IPS-NIHi7 (cell line): ENCODE data around the gene KAT2B.

ENCODE experiments used
- DNase-seq: peaks from one replicate; pipeline ENCODE4 v3.0.0; 2012; ENCODE audit warnings: mixed read lengths; ENCODE audit errors: extremely low spot score

The KAT2B gene

DNA sequence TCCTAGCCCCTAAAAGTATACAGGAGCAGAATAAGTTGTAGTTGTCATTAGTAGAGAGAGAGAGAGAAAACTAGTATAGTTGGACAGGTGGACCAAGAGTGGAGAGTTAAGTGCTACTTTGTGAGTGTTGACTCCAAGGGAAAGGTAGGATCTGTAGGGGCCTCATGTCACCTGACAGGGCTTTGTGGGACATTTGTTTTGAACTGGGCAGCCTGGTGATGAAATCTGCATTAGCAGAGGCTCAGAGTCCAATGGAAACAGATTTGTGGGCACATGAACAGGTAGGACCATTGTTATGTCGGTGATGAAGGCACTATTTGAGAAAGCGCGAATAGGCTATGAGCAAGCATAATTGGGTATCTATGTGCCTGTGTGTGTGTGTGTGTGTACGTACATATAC lies 102.3 kb downstream of the KAT2B start:
- no peak for DNase-seq

DNA sequence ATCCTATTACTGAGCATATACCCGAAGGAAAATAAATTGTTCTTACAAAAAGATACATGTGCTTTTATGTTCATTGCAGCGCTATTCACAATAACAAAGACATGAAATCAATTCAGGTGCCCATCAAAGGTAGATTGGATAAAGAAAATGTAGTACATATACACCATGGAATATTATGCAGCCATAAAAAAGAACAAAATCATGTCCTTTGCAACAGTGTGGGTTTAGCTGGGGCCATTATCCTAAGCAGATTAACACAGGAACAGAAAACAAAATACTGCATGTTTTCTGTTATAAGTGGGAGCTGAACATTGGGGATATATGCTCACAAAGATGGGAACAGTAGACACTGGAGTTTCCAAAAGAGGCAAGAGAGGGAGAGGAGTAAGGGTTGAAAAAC lies 103.3 kb downstream of the KAT2B start:
- no peak for DNase-seq

DNA sequence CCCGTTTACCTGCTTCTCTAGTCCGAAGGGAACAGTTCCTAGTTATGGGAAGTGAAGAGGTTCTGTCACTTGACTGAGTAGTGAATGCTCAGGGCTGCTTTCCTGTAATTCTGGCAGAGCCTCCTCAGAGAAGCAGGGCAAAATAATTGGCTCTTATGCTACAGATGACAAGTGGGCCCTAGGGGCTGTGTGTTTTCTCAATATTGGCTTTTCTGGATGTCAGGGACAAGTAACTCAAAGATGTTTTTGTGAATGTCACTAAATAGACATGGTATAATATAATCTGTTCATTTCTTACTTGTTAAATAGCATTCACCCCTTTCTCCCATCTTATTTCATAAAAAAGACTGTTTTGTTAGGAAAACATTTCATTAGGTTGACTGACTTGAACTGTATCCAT lies 105.6 kb downstream of the KAT2B start:
- DNase-seq: no peak

DNA sequence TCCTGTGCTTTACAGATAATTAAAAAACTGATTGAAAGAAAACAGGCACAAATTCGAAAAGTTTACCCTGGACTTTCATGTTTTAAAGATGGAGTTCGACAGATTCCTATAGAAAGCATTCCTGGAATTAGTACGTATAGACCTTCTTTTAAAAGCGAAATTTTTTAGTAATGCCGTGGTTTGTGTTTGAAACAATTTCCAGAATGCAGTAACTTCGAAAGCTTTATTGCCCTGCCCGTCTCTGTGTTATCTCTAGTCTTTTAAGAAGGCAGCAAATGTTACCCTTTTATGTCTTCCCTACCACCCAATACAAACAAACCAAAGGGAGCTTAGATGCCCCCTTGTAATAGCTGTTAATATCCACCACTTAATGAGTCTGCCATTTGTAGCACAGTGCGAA lies 106.1 kb downstream of the KAT2B start:
- no peak for DNase-seq

DNA sequence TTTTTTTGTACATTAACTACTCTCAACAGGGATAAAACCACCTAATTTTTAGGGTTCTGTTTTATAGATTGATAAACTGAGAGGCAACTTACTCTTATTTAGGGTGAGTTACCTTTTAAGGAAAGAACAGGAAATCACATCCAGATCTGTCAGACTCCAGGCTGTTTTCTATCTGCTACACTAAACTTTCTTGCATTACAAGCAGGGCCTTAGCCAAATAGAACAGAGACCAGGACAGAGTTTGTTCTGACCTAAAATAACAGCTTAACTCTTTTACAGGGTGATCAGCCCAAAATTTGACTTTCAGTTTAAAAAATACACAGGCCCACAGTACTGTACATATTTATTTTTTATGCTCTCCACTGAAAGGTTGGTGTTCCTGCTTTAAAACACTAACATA lies 107.1 kb downstream of the KAT2B start:
- DNase-seq: no peak

DNA sequence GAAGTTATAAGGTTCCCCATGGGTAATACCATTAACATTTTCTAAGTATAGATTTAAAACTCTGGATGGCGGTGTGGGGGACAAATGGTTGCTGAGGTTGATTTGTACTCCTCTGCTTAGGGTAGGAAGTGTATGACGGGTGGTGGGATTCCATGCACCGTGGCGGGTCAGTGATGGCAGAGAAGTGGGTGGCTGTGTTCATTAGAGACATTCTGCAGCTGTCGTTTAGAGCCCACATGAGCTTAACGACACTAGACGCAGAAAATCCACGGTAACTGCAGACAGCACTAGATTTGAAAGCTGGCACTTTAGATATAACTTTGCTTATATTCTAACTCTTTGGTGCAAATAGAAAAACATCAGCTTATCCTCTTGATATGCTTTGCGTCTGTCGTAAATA lies 108.2 kb downstream of the KAT2B start:
- DNase-seq: no peak

DNA sequence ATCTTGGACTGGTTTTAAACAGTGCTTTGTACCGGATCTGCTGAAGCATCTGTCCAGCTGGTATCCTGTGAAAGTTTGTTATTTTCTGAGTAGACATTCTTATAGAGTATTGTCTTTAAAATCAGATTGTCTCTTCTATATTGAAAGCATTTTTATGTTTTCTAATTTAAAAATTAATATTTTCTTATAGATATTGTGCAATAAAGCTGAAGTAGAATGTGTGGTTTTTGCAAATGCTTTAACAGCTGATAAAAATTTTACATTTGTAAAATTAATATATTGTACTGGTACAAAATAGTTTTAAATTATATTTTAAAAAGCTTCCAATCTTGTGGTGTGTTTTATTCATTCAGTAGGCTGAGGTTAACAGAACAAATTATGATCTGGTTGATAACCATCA lies 113.8 kb downstream of the KAT2B start:
- DNase-seq: no peak

DNA sequence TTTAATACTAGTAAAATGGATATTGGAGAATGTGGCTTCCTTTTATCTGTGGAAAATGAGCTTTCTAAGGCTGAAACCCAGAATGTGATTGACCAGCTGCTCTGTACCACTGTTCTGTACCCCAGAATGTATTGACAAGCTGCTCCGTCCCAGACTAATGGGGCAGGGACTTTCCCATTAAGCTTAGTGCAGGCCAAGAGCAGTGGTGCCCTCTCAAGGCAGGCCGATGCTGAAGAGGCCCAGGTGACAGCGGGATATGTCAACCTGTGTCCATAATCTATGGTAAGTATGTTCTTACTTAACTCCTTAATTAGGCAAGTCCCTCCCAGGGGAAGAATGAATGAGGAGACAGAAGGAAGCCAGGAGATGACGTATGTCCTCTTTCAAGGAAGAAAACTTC lies 114.7 kb downstream of the KAT2B start:
- peak; percentile 16 for DNase-seq

DNA sequence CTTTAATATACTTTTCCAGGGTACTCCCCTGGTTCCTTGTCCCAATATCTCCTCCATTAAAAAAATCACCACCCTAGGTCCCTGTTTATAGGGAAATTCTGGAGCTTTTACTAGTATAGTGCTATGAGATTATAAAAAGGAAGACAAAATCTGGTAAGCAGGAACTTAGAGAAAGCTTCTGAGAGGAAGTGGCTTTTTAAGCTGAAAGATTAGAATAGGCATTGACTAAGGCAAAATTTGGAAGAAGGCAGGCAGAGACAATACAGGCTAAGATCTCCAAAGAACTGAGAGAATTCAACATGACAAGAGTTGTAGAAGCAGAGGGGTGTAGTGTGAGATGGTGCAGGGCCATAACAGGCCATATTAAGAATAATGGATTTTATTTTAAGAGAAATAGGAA lies 120.0 kb downstream of the KAT2B start:
- DNase-seq: no peak

DNA sequence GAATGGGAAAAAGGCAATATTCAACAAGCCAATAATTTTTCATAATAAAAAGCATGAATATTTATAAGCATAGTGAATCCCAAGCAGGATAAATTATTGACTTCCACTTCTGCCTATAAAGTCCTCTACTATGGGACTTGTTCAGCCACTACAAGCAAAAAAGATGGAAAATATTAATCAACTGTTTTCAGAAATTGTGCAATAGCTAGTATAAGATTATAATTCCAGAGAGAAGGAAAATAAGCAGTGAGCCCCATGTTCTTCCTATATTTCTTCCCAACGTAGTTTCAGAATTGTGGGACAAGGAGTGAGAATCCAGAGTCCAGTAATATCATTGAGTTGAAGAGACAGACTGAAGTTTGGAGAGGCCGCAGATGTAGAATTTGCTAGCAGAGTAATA lies 121.5 kb downstream of the KAT2B start:
- no peak for DNase-seq

DNA sequence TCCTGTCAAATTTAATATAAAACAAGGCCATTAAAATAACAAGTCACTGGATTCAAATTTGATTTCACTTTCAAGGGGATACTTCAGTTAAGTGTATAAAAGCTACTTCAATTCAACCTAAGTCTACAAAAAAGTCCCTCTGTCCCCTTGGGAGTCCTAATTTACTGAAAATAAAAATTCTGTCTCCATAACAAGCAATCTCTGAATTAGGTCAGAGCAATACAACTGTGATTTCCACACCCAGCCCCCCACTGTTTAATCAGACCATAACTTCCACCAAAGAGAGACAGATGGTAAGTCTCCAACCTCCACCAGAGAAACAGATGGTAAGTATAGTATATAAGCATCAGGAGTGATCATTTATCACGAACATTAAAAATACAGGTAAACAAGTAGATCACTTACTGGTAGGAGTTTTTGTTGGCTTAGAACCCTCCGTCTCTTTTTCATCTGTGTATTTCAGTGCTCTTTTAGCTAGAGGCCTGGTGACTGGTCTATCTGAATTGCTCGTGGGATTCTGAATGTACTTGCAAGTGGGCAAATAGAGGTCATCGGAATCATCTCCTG lies 133.7 kb downstream of the KAT2B start:
- DNase-seq: no peak

DNA sequence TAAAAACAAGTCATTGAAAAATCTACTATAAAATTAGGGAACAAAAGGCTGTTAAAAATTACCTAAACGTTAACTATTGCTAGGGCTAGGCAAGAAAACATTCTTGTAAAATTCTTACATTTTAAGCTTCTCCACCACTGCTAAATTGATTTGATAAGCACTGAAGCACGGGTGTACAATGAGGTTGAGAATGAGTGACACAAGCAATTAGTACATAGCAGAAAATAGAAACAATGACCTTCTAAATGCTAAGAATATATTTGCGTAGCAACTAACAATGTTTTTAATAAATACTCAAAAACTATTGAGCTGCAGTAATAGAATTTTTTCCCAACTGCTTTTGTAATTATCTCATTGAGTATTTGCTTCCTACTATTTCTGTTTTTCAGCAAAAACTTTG lies 141.0 kb downstream of the KAT2B start:
- no peak for DNase-seq

DNA sequence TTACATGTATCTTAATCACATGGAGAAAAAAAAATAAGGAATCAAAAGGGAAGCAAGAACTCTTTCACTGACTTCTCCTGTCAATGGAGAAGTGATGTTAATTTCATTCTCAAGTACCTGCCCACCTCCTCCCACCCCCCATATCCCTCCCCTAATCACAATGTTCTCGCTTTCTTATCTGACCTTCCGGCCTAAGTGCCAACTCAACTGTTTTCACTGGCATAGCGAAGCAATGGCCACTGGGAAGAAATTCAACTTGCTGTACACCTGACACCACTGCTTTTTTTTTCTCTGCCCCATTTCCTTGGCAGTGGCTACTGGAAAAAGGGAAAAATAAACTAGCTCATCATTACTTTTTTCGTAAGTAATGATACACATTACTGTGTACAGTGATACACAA lies 142.0 kb downstream of the KAT2B start:
- no peak for DNase-seq

DNA sequence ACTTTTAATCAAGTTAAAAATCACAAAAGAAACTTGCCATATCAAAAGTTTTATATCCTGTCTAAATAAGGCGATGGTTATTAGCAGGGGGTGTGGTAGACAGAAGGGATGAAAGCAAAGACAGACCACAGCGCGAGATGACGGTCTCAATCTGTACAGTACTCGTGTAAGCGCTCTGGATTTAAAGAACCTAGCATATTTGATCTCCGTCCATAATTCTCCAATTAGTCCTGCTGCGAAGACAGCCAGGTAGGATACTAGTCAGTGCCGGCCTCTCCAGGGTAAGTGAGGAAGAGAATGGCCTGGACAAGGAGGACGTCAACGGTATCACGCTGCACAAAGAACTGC lies 145.1 kb downstream of the KAT2B start:
- DNase-seq: peak; percentile 14

DNA sequence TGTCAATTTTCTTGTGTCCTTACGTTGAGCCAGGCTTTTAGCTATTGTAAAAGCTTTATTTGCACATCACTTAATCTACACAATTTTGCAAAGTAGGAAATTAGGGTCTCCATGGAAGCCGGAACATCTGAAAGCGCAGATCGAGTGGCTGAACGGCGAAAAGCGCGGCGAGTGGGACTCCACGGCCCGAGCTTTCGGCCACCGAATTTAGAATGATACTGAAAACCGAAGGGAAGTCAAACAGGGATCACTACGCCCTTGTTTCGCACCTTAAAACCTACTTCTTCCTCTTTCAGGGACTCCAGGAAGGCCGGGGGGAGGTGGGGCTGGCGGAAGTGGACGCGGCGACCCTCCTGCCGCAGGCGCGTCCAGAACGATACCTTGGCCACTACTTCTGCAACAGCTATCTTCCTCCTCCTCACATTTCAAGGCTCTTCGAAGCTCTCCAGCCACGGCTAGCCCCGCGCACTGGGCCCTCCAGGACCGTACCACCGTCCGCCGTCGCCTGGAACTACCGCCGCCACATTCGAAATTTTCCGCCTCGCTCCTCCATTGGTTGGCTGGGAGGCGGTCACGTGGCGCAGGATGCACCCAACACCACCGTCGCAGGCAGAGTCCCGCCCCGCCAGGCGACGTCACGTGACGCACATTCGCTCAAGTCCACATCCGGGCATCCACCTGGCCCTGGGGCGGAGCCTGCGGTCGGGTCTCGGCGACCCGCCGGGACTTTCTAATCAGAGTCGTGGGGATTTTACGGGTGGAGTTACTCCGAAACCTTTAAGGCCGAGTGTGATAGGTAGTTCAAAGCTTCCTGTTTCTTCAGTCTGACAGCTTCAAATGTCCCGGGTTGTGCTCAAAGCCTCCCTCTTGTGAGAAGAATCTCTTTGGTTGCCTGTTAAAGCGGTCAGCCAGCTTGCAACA lies 145.7 kb downstream of the KAT2B start, which contains the start of gene SGO1:
Gene SGO1, minus strand, starts transcription at position 528 of the 921 bp plus-strand sequence. CDS start 2,179 bp downstream, outside the sequence.
- DNase-seq: peak; percentile 98

DNA sequence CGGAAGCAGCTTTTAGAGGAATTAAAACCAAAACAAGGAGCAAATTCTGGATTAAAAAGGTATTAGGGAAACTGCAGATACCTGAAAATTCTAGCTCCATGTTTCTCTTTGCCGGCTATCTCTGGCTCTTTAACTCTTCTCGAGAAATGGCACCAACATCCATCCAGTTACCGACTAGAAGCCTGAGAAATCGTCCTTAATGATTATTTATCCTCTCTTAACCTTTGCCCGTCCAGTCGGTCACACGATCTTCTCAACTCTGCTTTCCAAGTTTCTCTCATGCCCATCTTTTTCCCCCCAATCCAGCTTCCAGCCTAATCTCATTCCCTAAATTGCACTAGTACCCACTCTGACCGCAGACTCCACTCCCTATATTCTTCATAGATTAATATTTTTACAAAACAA lies 146.4 kb downstream of the KAT2B start:
- DNase-seq: peak; percentile 12

DNA sequence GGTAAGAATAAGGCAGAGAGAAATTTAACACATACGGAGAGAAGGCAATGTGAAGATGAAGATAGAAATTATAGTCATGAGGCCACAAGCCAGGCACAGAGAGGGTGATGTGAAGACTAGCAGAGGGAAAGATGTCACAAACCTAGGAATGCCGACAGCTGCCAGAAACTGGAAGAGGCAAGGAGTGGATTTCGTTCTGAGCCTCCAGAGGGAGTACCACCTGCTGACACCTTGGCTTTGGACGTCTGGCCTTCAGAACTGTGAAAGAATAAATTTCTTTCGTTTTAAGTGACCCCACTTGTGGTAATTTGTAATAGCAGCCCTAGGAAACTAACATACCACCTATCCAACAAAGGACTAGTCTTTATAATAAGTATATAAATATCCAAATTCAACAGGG lies 150.7 kb downstream of the KAT2B start:
- DNase-seq: peak; percentile 18

DNA sequence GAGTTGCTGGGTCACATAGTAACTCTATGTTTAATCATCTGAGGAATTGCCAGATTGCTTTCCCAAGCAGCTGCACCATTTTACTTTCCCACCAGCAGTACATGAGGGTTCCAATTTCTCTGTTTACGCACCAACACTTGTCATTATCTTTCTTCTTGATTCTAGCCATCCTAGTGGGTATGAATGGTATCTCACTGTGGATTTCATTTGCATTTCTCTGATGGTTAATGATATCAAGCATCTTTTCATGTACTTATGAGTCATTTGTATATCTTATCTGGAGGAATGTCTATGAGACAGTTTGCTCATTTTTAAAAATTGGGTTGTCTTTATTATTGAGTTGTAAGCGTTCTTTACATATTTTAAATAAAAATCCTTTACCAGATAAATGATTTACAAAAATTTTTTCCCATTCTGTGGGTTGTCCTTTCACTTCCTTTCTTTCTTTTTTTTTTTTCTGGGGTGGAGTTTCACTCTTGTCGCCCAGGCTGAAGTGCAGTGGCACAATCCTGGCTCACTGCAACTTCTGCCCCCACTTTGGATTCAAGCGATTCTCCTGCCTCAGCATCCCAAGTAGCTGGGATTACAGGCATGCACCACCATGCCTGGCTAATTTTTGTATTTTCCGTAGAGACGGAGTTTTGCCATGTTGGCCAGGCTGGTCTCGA lies 154.7 kb downstream of the KAT2B start:
- DNase-seq: no peak

DNA sequence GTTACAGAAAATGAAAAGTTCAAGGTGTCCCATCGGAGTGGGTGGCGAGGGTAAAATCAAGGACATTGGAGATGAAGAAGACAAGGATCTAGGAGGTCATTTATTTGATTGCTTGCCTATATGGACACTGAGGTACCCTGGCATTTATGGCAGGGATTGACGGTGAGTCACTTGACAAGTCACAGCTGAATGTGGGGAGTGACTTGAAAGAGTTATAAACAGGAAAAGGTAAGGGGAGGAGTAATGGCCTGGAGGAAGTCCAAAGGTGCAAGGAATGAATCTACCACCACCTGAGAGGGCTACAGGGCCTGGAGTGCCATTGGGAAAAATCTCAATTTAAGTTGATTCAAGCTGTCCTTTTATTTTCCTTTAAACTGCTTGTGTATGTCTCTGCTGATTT lies 157.5 kb downstream of the KAT2B start:
- DNase-seq: no peak

DNA sequence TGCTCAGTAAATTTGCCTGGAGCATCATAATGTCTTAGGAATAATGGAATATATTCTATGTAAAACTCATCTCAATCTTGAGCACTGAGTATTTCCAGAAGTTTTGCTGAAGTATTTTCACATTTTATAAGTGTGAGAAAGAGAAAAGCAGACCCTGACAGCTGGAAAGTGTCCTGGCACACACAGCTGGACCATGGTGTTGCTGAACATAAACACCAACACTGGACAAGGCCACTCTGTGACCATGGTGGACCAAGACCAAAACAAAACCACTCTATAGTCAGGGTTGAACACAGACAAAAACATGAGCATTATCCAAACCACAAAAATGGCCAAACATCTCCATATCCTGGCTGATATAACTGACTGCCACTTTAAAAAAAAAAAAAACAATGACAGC lies 160.9 kb downstream of the KAT2B start:
- DNase-seq: no peak
